NCI-H2196 treated with DMSO at 0.1 percent for 48 hours (cell line): ENCODE measurements around the gene WASHC3.
"Not testable (repeated sequence)": the region's sequence is repeated elsewhere in the genome, so short reads cannot be mapped to it uniquely, and the experiment has no call there.

Experiments
- DNase-seq: peaks from one replicate; lab custom pipeline; 2025; ENCODE audit not compliant: unreplicated experiment; lab: John Stamatoyannopoulos, UW

Gene WASHC3

GRCh38 chr12:102061560-102062418 lies at the start of gene WASHC3:
Gene WASHC3, minus strand, starts transcription at chr12:102061991. Its CDS starts 29 bp downstream, at chr12:102061962.
- peak; percentile 83 for DNase-seq

GRCh38 chr12:102110782-102111181 lies 49.0 kb upstream of the WASHC3 start:
- DNase-seq = no peak

- DNase-seq = no peak
Measured at GRCh38 chr12:102107970-102108369, 46.2 kb upstream of the WASHC3 start.

- no peak for DNase-seq
Measured at GRCh38 chr12:102106905-102107304, 45.1 kb upstream of the WASHC3 start.

GRCh38 chr12:102096855-102097254 lies 35.1 kb upstream of the WASHC3 start:
- no peak for DNase-seq

- no peak for DNase-seq
Measured at GRCh38 chr12:102095677-102096263, 34.0 kb upstream of the WASHC3 start.

GRCh38 chr12:102093319-102093718 lies 31.5 kb upstream of the WASHC3 start:
- no peak for DNase-seq

GRCh38 chr12:102089228-102089835 lies 27.5 kb upstream of the WASHC3 start:
- not testable (repeated sequence) for DNase-seq

- no peak for DNase-seq
Measured at GRCh38 chr12:102080842-102081241, 19.1 kb upstream of the WASHC3 start.

GRCh38 chr12:102072092-102072491 lies 10.3 kb upstream of the WASHC3 start:
- DNase-seq = not testable (repeated sequence)

- DNase-seq = no peak
Measured at GRCh38 chr12:102069707-102070106, 7.9 kb upstream of the WASHC3 start.

- DNase-seq = no peak
Measured at GRCh38 chr12:102067574-102068258, 5.9 kb upstream of the WASHC3 start.

- DNase-seq = no peak
Measured at GRCh38 chr12:102064476-102064875, 2.7 kb upstream of the WASHC3 start.

- no peak for DNase-seq
Measured at GRCh38 chr12:102063069-102063468, 1.3 kb upstream of the WASHC3 start.

- no peak for DNase-seq
Measured at GRCh38 chr12:102062419-102062806, 622 bp upstream of the WASHC3 start.

GRCh38 chr12:102061096-102061559 lies 663 bp downstream of the WASHC3 start:
- no peak for DNase-seq

GRCh38 chr12:102059343-102059742 lies 2.4 kb downstream of the WASHC3 start:
- no peak for DNase-seq

- DNase-seq = no peak
Measured at GRCh38 chr12:102054345-102054744, 7.4 kb downstream of the WASHC3 start.

- no peak for DNase-seq
Measured at GRCh38 chr12:102053062-102053349, 8.8 kb downstream of the WASHC3 start.

GRCh38 chr12:102052192-102053061 lies 9.4 kb downstream of the WASHC3 start:
- no peak for DNase-seq
